CD4-positive, alpha-beta T cell treated with Interleukin-21 for 1 hour (primary cell): ENCODE results near the gene TYW5.
"Not testable (repeated sequence)": the region's sequence is repeated elsewhere in the genome, so short reads cannot be mapped to it uniquely, and the experiment has no call there.

Experiments used
- DNase-seq: peaks from one replicate; pipeline ENCODE4 v3.0.0-alpha.2; 2020

Gene TYW5

DNA sequence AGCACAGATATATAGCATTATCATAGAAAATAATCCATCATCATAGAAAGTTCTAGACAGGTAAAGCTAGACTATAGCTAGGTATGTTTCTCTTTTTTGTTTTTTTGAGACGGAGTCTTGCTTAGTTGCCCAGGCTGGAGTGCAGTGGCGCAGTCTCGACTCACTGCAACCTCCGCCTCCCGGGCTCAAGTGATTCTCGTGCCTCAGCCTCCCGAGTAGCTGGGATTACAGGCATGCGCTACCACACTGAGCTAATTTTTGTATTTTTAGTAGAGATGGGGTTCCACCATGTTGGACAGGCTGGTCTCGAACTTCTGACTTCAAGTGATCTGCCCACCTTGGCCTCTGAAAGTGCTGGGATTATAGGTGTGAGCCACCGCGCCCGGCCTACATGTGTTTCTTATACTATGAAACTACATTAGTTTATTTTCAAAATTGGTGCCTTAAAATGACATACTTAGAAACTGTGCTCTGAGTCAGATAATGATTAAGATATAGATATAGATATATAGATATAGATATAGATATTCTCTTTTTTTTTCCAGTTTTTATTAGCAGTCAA lies 42.7 kb downstream of the TYW5 start:
- DNase-seq: not testable (repeated sequence)

DNA sequence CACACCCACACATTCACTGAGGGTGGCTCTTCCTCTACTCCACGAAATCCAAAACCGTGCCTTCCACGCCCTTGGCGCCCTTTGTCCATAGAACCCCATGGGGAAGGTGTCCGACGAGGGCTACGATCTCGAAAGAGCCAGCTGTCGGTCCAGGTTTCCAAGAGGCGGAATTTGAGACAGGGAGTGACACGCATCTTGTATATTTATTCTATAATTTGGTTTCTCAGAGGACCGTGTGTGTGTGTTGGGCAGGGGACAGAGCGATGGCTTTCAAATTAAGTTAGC lies 43.5 kb downstream of the TYW5 start:
- DNase-seq: no peak

DNA sequence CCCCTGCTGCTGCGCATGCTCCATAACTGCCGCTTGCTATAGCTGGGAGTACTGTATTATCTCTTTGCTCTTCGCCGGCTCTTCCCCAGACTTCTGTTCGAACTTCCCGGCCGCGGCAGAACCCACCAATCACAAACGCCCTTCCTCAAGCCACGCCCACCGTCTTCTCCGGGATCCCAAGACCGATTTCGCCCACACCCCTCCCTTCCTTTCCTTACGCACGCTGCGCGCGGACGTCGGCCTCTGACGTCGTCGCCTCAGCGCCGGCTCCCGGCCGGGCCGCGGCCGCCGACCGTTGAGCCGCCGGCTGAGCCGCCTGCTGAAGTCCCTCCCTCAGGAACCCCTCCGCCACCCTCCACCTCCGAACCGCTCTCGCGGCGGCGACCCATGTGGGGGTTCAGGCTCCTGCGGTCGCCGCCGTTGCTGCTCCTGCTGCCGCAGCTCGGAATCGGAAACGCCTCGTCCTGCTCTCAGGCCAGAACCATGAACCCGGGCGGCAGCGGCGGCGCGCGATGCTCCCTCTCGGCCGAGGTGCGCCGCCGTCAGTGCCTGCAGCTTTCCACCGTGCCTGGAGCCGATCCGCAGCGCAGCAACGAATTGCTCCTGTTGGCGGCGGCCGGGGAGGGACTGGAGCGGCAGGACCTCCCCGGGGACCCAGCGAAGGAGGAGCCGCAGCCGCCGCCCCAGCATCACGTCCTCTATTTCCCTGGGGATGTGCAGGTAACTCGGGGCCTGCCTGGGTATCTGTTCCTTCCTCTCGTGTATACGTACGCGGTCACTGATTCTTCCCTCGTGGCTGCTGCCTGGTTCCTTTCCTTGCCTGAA lies 44.0 kb downstream of the TYW5 start, which contains the start of gene C2orf69:
Gene C2orf69 (plus strand): TSS at position 242 of the 825 bp plus-strand sequence. CDS start 146 bp downstream, at position 388.
- peak; percentile 94 for DNase-seq

DNA sequence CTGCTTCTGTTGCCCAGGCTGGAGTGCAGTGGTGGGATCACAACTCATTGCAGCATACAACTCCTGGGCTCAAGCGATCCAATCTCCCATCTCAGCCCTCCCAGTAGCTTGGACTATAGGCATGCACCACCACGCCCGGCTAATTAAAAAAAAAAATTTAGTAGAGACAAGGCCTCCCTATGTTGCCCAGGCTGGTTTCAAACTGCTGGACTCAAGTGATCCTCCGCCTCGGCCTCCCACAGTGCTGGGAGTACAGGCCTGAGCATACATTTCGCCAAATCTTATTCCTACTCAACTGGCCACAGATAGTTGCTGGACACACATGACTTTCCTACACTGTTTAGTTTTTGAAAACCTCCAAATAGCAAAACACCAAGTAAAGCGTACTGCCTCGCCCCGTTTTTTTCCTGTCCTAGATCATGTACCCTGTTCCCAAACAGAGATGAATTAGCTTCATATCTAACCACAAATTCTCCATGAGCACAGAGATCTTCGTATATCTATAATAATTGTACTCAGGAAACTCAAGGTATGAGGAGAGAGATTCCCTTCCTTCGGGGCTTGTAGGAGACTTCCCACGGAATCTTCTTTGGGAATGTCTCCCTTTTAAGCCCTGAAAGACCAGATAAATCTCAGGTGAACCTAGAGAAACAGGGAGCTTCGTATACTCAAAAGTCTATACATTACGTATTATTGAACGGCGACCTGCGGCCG lies 44.8 kb downstream of the TYW5 start:
- DNase-seq: no peak

DNA sequence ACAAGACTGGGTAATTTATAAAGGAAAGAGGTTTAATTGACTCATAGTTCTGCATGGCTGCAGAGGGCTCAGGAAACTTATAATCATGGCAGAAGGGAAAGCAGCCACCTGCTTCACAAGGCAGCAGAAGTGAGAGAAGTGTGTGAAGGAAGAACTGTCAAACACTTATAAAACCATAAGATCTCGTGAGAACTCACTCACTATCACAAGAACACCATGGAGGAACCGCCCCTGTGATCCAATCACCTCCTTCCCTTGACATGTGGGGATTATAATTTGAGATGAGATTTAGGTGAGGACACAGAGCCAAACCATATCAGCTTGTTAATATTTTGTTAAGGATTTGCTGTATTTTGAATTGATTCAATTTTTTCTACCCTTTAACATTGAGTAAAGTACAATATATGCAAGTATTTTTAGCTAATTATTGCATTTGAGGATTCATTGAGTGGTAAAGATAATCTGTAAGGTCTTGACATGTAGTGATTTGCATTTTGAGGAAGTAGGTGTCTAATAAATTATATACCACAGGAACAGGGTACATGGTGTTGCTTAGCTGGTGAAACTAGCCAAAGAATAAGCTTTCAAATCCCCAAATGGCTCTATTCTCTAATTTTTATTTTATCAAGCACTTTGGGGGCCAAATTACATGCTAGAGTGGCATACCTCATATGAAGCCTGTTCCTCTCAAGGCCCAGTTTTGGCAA lies 48.1 kb downstream of the TYW5 start:
- DNase-seq: no peak

DNA sequence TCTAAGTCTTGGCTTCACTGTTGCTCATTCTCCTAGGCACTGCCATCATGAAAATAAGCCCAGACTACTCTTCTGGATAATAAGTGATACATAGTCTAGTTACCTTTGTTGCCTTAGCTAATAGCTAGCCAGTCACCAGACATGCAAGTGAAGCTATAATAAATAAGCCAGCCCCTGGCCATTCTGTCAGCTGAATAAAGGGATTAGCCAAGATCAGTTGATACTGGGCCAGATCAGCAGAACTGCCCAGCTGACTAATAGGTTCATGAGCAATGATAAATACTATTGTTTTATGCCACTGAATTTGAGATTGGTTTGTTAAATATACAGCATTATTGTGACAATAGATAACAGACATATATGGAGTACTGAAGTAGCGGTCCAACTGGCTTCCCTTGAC lies 52.2 kb downstream of the TYW5 start:
- DNase-seq: no peak

DNA sequence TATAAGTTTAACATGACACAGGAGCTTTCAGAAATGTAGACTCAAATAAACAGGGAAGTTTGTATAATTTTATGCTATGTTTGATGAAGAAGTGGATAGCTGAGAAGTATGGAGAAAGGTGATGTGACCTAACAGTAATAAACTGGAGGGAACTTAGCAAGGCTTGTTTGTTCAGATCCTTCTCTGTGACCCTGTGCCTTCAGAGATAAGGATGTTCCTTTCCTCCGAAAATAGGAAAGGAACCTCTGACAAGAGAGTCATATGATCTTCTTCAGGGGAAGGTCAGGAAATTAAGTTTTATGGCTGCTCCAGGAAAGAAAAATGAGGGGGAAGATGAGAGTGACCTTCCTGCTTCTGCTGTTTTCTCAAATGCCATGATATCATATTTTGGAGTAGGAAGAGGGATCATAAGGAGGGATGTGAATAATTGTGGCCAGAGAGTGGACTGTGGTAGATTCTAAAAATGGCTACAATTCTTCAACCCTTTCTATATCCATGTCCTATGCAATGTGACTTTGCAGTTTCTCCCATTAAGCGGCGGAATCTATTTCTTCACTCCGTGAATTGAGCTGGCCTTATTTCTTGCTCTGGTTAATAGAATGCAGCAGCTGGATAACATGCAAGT lies 52.7 kb downstream of the TYW5 start:
- no peak for DNase-seq

DNA sequence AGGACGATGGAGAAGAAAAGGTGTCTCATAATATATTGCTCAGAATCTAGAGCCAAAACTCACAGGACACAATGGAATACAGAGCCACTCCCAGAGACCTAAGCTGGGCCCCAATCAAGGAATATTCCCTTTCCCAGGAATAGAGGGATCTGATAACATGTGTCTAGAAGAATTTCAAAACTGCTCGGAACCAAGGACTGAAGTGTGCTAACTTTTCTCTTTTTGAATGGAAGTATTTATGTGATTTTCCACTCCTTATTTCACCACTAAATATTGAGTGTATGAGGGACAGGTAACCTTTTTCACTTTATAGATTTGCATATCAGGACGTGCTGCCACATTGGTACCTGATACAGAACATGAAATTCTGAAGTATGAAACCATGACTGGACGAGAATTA lies 53.3 kb downstream of the TYW5 start:
- no peak for DNase-seq

DNA sequence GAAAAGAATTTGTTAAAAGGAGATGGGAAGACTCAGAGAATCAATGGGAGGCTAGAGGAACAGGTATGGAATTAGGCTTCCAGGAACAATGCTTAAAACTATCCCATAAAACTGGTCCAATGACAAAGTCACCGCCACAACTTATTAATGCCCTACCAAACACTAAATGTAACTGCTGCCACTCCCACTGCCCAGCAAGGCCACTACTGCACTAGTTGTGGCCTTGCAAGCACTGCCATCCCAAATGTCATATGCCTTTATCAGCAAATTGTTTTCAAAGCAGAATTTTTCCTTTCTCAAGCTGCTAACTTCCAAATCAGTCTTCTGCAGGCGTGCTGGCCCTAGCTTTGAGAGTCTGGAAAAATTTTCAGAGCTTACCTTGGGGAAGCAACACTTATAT lies 58.7 kb downstream of the TYW5 start:
- DNase-seq: no peak

DNA sequence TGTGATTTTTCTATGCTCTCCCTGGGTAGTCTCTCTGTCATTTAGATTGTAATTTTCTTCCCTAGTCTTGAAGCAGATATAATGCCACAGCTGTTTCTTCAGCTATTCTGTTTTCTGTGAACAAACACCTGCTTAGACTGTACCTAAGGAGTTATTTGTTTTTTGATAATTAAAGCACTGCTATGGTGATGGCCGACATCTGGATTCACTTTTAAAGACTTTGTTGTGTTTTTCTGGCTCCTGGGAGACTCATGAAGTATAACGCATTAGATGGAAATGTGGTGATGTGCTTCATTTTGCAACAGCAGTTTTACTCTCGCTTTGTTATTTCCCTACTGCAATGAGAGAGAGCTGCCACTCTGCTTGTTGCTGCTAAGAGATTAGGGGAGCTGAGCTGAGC lies 59.9 kb downstream of the TYW5 start:
- no peak for DNase-seq

DNA sequence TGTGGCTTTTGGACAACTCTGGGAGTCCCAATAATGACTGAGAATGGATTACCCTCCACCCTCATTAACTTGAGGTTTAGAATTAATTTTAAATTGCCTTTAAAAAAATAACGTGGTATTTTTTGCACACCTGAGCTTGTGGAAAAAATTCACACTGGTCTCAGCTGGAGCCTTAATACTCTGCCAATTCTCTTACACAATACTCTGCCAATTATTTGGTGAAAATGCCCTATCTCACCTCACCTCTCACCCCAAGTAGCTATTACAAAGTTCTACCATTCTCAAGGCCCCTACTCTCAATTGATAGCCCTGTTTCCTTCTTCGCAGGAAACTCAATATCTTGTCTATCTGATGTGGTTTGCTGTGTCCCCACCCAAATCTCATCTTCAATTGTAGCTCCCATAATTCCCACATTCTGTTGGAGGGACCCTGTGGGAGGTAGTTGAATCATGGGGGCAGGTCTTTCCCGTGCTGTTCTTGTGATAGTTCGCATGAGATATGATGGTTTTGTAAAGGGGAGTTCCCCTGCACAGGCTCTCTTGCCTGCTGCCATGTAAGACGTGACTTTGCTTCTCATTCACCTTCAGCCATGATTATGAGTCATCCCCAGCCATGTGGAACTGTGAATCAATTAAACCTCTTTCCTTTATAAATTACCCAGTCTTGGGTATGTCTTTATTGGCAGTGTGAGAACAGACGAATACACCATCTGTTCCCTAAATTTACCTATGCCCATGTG lies 71.6 kb downstream of the TYW5 start:
- DNase-seq: no peak

DNA sequence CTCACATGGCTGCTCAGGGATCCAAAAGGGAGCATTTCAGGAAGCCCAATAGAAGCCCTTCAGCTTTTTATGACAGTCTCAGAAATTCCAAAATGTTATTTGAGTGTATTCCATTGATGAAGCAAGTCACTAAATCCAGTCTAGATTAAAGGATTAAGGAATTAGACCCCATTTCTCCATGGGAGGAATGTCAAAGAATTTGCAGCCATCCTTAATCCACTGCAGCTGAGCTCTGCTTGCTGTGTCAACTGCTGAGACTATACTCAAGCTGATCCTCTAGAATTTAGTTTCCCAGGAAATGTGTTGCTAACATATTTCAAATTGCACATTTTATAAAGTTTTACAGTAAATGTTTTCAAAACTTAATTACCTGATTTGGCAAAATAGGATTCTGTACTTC lies 72.6 kb downstream of the TYW5 start:
- DNase-seq: no peak
